GM18498 (cell line): ENCODE measurements around the gene TMEM11.

Experiments
- ATAC-seq: cut with Tn5 transposase; IDR thresholded peaks from one replicate; pipeline ENCODE4 v1.9.1; 2021; ENCODE audit warnings: mild to moderate bottlenecking, moderate library complexity; ENCODE audit not compliant: unreplicated experiment

The TMEM11 gene, protein sequence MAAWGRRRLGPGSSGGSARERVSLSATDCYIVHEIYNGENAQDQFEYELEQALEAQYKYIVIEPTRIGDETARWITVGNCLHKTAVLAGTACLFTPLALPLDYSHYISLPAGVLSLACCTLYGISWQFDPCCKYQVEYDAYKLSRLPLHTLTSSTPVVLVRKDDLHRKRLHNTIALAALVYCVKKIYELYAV

GRCh38 chr17:21214015-21214776 is at the start of gene TMEM11:
TSS of gene TMEM11 (minus strand) at chr17:21214161. CDS start at chr17:21214152, 9 bp downstream.
- peak; percentile 88 for ATAC-seq

DNA sequence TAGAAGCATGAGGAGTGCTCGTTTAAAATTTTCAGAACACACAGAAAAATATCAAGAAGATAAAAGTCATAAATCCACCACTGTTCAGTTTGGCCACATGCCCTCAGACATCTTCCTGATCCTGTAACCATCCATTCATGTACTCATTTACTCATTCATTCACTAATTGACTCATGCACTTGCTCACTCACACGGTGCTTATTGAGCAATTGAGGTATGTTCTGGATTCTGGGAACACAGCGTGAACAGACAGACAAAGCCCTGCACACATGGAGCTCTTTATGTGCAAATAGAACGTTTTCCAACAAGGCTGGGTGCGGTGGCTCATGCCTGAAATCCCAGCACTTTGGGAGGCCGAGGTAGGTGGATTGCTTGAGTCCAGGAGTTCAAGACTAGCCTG is 49.4 kb upstream of the TMEM11 start:
- ATAC-seq, result no peak

- no peak for ATAC-seq
Observed at GRCh38 chr17:21262259-21262993, 48.5 kb upstream of the TMEM11 start.

- no peak for ATAC-seq
Observed at GRCh38 chr17:21258593-21258992, 44.6 kb upstream of the TMEM11 start.

DNA sequence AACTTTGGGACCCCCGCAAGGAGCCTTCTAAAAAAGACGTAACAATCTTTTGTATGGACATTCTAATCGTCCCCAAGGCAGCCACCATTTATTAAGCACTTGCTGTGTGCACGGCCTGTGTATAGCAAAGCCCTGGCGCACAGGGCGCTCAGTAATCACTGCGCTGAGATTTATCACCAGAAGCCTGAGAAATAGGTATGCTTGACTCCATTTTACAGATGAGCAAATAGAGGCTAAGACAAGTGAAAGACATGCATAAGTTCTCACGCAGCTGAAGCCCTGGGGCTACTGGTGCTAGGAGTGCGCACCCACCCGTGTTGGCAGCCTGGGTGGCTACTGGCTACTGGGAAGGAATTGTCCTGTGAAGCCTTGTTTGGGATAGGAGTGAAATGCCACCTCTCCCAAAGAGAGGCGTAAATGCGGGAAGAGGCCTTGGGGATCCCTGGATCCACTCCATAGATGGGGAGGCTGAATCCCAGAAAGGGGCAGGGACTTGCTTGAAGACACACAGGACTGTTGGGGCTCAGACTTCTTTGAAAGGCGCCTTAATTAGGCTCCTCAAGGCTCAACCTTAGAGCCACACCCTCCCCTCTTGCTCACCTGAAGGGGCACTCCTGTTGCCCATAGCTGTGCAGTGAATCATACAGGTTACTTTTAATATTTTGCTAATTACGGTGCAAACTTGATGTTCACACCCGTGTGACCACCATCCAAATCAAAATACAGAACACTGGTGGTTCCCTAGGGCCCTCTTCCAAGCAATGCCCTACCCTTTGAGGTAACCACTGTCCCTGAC is 39.9 kb upstream of the TMEM11 start:
- ATAC-seq, result peak; percentile 3

DNA sequence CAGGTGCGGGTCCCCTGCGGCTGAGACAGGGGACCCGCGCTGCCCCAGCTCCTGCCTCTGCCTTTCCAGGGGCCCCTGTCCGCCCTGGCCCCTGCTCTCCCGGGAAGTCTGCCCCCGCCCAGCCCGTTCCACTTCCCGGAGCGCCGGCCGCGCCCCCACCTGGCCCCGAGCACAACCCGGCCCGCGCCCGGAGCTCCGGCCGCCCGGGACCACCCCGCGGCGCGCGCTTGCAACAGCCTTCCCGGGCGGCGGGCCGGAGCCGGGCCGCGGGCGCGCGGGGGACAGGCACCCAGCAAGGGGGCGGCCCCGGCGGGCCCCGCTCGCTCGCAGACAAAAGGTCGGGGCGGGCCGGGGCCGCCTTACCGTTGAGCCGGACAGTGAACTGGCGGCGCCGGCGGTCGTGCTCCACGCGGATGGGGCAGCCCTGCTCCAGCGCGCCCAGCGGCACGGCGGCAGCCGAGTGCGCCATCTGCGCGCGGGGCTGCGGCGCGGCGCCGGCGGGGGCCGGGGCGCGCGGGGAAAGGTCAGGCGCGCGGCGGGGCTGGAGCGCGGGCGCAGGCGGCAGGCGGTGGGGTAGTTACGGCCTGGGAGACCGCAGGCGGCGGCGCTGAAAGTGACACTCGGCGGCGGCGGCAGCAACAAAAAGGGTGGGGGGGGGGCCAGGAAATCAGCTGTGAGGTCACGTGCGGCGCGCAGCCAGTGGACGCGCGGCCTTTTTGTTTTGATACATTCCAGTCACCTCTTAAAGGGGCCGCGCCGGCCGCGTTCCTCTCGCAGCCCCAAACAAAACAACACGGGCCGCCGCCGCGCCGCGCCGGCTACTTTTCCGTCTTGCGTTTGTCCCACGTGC is 39.1 kb upstream of the TMEM11 start, which contains the start of gene NATD1:
NATD1 (minus strand) TSS at position 615 of the 850 bp plus-strand sequence; CDS start at position 469, 146 bp downstream.
- ATAC-seq, result peak; percentile 78

- ATAC-seq, result no peak
Observed at GRCh38 chr17:21252289-21252795, 38.4 kb upstream of the TMEM11 start.

- ATAC-seq, result no peak
Observed at GRCh38 chr17:21251337-21252010, 37.5 kb upstream of the TMEM11 start.

- no peak for ATAC-seq
Observed at GRCh38 chr17:21250854-21251253, 36.9 kb upstream of the TMEM11 start.

DNA sequence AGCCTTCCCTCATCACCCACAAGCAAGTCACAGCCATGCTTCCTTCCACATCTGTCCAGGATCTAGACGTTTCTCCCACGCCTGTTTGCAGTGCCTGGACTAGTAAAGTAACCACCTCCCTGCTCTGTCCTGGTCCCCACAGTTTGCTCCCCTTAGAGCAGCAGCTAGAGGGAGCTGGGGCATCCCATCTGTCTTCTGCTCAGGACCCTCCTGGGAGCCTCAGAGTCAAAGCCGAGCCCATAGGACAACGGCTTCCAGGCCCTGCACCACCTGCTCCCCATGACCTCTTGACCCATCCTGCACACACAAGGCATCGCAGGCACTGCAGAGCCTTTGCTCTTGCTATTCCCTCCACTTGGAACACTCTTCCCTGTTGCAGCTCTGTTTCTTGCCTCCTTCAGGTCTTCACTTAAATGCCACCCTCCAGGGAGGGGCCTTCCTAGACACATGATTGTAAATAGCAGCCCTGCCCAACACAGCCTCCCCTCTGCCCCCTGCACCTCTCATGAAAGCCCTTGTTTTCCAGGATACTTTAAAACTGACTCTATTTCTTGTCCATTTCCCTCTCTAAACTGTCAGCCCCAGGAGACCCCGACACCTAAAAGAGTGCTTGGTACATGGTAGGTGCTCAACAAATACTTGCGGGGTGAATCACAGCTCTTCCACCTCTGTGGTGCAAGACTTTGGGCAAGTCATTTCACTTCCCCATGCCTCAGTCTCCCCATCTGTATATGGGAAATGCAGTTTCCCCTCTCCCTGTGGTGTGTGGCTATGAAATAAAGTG is 36.2 kb upstream of the TMEM11 start:
- ATAC-seq, result no peak

- no peak for ATAC-seq
Observed at GRCh38 chr17:21249086-21249795, 35.3 kb upstream of the TMEM11 start.

GRCh38 chr17:21248500-21248899 is 34.5 kb upstream of the TMEM11 start:
- ATAC-seq, result no peak

DNA sequence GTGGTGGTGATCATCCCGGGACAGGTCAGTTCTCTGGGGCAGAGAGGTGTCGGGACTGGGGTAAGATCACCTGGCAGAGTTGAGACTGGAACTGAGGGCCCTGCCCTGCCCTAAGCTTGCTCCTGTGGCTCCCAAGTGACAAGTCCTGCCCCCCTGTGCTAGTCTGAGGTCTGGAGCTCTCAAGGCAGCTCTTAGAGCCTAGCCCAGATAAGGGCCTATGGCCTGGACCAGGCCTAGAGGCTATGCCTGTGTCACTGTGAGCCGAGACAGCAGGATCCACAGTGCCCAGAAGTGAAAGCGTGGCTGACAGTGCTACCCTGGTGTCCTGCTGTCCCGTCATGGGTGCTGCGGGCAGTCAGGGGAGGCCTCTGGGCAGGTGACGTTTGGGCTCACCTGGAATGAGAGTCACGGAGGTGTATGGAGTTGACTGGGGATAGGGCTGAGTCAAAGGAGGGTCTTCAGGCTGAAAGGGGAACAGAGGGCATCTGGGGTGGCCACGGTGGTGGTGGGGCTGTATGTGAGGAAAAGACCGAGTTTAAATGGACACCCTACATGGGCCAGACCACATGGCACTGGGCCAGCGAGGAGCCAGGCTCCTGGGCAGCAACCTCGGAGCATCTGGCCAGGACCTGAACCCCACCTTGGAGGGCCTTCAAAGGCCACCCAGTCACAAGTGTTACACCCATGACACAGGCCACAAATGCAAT is 33.7 kb upstream of the TMEM11 start:
- ATAC-seq, result no peak

GRCh38 chr17:21246698-21247097 is 32.7 kb upstream of the TMEM11 start:
- no peak for ATAC-seq

DNA sequence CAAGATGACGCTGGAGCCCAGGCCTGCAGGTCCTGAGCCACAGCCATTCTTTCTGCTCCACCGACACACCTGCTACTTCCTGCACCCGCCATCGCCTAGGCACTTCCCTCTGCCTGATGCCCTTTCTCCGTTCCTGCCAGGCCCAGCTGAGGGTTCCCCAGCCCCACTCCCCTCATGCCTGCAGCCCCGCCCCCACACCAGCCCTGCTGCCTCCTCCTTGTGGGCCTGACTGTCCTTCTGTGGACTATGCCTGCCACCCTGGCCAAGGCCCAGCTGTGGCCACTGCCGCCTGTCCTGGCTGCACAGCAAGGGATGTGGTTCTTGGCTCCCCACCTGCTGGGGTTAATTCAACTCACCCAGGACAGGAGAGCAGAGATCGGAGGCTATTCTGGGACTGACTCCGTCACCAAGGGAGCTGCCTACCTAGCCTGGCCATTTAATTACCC is 31.7 kb upstream of the TMEM11 start:
- no peak for ATAC-seq

- ATAC-seq, result no peak
Observed at GRCh38 chr17:21243516-21244303, 29.7 kb upstream of the TMEM11 start.
